OCI-LY7 (cell line): ENCODE measurements around the gene NAT16. TPM values are rescaled to one million over a fixed set of nuclear protein-coding genes. Genes with fewer than 3 reads are reported as not detected.
A peak's percentile ranks its signal among the peaks of the same experiment; 100 is the strongest.

Experiments used
- Bru-seq: library from RNA; stranded (reverse); fragments of 400-500 nt; gene quantifications from one replicate; lab custom pipeline; 2021; lab: Mats Ljungman, UMichigan
- BruChase-seq, 2 experiments: library from RNA; stranded (reverse); fragments of 400-500 nt; gene quantifications; one replicate each; lab custom pipeline; 2021; lab: Mats Ljungman, UMichigan
- BruUV-seq: library from RNA; stranded (reverse); fragments of 400-500 nt; replicated peaks from 2 replicates; lab custom pipeline; 2021; lab: Mats Ljungman, UMichigan
- CTCF ChIA-PET: fragments of 300-600 bp; sonication (Branson Sonifier 250); formaldehyde crosslinking; loops from one replicate; lab custom pipeline; 2022; ENCODE audit warnings: antibody characterized with exemption; ENCODE audit not compliant: unreplicated experiment; lab: Charles Lee
- POLR2A ChIA-PET: fragments of 300-600 bp; sonication (Branson Sonifier 250); formaldehyde crosslinking; loops from one replicate; lab custom pipeline; 2022; ENCODE audit warnings: antibody characterized with exemption; lab: Charles Lee
- DNase-seq: peaks from one replicate; pipeline ENCODE4 v3.0.0-alpha.2; 2015; ENCODE audit warnings: low spot score
- H2AFZ ChIP-seq: fragments of 200-600 bp; sonication (generic), shearing (Covaris generic); 2 replicates; pipeline ENCODE4 v1.6.1; 2014; ENCODE audit warnings: mild to moderate bottlenecking, antibody characterized with exemption, low read length, moderate library complexity
- H3K27ac ChIP-seq: fragments of 200-600 bp; sonication (generic); 2 replicates; pipeline ENCODE4 v1.5.1; 2014; ENCODE audit warnings: mixed run types, low read depth, mild to moderate bottlenecking, moderate library complexity, low read length, inconsistent platforms; ENCODE audit not compliant: poor library complexity, severe bottlenecking
- H3K36me3 ChIP-seq: fragments of 200-600 bp; sonication (generic); 2 replicates; pipeline ENCODE4 v1.6.1; 2014; ENCODE audit warnings: mild to moderate bottlenecking, antibody characterized with exemption, low read length, moderate library complexity, mixed read lengths; ENCODE audit not compliant: insufficient read depth
- H3K4me1 ChIP-seq: fragments of 200-600 bp; sonication (generic); 2 replicates; pipeline ENCODE4 v1.5.1; 2014; ENCODE audit warnings: mild to moderate bottlenecking, low read length; ENCODE audit not compliant: insufficient read depth, poor library complexity, severe bottlenecking
- H3K4me2 ChIP-seq: fragments of 200-600 bp; sonication (generic); 2 replicates; pipeline ENCODE4 v1.6.1; 2014; ENCODE audit warnings: mild to moderate bottlenecking, low read length
- H3K4me3 ChIP-seq: fragments of 200-600 bp; sonication (generic); 2 replicates; pipeline ENCODE4 v1.5.1; 2014; ENCODE audit warnings: mild to moderate bottlenecking, low read depth, low read length; ENCODE audit not compliant: poor library complexity, severe bottlenecking
- H3K79me2 ChIP-seq: fragments of 200-600 bp; sonication (generic); 2 replicates; pipeline ENCODE4 v1.6.1; 2016; ENCODE audit warnings: low read depth, mild to moderate bottlenecking, low read length, moderate library complexity, mixed read lengths; ENCODE audit not compliant: insufficient read depth
- H3K9me2 ChIP-seq: fragments of 200-600 bp; sonication (generic); 2 replicates; pipeline ENCODE4 v1.6.1; 2016; ENCODE audit warnings: mild to moderate bottlenecking, low read length, mixed read lengths; ENCODE audit not compliant: insufficient read depth
- H3K9me3 ChIP-seq: fragments of 200-600 bp; sonication (generic); 2 replicates; pipeline ENCODE4 v1.6.1; 2014; ENCODE audit warnings: mild to moderate bottlenecking, mixed run types, low read length, mixed read lengths
- H4K20me1 ChIP-seq: fragments of 200-600 bp; sonication (generic); 2 replicates; pipeline ENCODE4 v1.6.1; 2014; ENCODE audit warnings: mild to moderate bottlenecking, antibody characterized with exemption, low read length, moderate library complexity, mixed read lengths; ENCODE audit not compliant: insufficient read depth
- CTCF ChIP-seq: fragments of 200-600 bp; sonication (generic); conservative IDR thresholded peaks from 2 replicates; pipeline ENCODE4 v1.5.1; 2014; ENCODE audit warnings: mild to moderate bottlenecking, antibody characterized with exemption, low read length, moderate library complexity, mixed read lengths
- EZH2phosphoT487 ChIP-seq: fragments of 200-600 bp; sonication (generic); IDR thresholded peaks from 2 replicates; pipeline ENCODE4 v1.6.1; 2018; ENCODE audit warnings: low read depth, borderline replicate concordance, mild to moderate bottlenecking, mixed run types, antibody characterized with exemption, low read length, moderate library complexity, mixed read lengths
- intact Hi-C: fragments of 100-400 bp; cut with micrococcal nuclease; formaldehyde crosslinking; loops from one replicate; pipeline ENCODE4 v1.10.0; 2022; ENCODE audit not compliant: unreplicated experiment
- long read RNA-seq: library from polyadenylated mRNA; stranded (forward); transcript quantifications from one replicate; pipeline ENCODE4 v2.0.0, GENCODE V29; 2022
- total RNA-seq, 2 experiments: library from RNA; depleted of rRNA in 1 of 2; stranded (reverse); fragments of >200 nt in 1 of 2; shearing (Covaris generic) in 1 of 2; gene quantifications; 2 replicates each; pipeline ENCODE4 v1.2.3, GENCODE V29; 2014 to 2022

Gene NAT16
- total RNA-seq (2014; rRNA removed; shearing (Covaris generic)) (0.22 TPM in 1 of 2 replicates, not detected in the other), total RNA-seq (2022) (not detected in 2 replicates), Bru-seq, nascent RNA (not detected), BruChase-seq, experiment 1, labeled RNA remaining after a 6-hour chase (not detected), BruChase-seq, experiment 2, labeled RNA remaining after a 2-hour chase (percentile 10 among the genes with signal in this experiment)
- long read RNA-seq = 0 reads

DNA sequence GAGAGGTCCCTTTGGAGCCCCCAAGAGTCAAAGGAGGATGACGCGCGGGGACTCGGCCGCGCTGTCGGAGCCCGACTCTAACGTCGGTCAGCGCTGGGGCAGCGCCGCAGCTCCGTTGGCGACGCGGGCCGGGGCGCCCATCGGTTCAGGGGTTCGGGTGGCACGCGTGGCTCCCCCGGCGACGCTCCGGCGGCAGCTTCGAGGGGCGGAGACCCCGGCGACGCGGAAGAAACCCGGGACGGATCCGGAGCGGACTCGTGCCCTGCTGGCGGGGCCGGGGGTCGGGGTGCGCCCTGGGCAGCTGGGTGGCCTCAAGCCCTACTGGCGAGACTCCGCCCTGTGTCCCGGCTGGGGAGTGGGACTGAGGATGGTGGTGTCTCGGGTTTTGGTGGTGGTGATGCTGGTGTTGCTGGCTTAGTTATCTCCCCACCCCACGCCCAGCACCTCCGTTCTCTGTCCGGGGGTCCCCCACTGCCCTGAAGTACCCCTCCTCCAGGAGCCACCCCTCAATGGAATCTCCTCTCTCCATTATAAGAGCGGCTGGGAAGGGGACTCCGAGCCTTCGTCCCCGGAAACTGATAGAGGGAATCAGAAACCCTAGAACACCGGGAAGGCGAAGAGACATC lies at the start of gene NAT16:
TSS of gene NAT16 (minus strand) at position 164 of the 626 bp plus-strand sequence. CDS start 5,486 bp downstream, outside the sequence.
- ChIA-PET CTCF (no interaction called here), POLR2A (no interaction called here)
- no peak for DNase-seq
- Histone ChIP-seq H3K9me3 (no peaks in the 10 kb centered on the region), H3K27ac (no peak within 1 kb of the TSS), H3K9me2 (no peaks in the 10 kb centered on the region), H3K4me1 (peaks cover 8% of the 10 kb centered on the region), H3K36me3 (no peaks in the 10 kb centered on the region), H4K20me1 (no peaks in the 10 kb centered on the region), H2AFZ (no peak within 1 kb of the TSS), H3K79me2 (no peaks in the 10 kb centered on the region), H3K4me2 (no peak within 1 kb of the TSS), H3K4me3 (no peak within 1 kb of the TSS)
- no TSS peak for BruUV-seq
- intact Hi-C loops = no loop called here
- TF ChIP-seq EZH2phosphoT487 (no peak), CTCF (no peak)

- TF ChIP-seq EZH2phosphoT487 (no peak), CTCF (no peak)
- Histone ChIP-seq H3K4me2 (no peak overlapping the region), H3K79me2 (no peaks in the 10 kb centered on the region), H4K20me1 (no peaks in the 10 kb centered on the region), H3K9me2 (no peaks in the 10 kb centered on the region), H3K9me3 (no peaks in the 10 kb centered on the region), H2AFZ (no peak overlapping the region), H3K4me1 (peaks cover 7% of the 10 kb centered on the region), H3K4me3 (no peak overlapping the region), H3K36me3 (peaks cover 30% of the 10 kb centered on the region), H3K27ac (no peak overlapping the region)
- ChIA-PET CTCF (no interaction called here), POLR2A (interaction anchor here (1.3 kb wide), 1 partner anchor 59 kb away, joined by 6 read pairs; no protein-coding TSS in a partner anchor)
- intact Hi-C loops = no loop called here
- BruUV-seq = no TSS peak
- no peak for DNase-seq
These were observed 46.6 kb upstream of the NAT16 start for GRCh38 chr7:101226721-101227120.

DNA sequence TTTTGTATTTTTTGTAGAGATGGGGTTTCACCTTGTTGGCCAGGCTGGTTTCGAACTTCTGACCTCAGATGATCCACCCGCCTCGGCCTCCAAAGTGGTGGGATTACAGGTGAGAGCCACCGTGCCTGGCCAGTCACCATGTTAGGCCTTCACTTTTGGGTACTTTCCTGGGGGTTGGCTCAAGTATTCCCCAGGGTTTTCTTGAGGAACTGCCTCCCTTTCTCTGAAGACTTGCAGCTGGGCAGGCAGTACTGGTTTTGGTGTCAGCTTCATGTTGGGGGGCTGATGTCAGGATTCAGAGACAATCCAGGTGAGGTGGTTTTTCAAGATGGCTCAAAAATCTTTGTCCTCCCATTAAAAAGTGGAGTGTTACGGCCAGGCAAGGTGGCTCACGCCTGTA lies 45.6 kb upstream of the NAT16 start:
- Histone ChIP-seq H2AFZ (no peak overlapping the region), H3K4me1 (peaks cover 7% of the 10 kb centered on the region), H3K27ac (no peak overlapping the region), H3K4me3 (no peak overlapping the region), H3K79me2 (no peaks in the 10 kb centered on the region), H3K36me3 (peaks cover 27% of the 10 kb centered on the region), H4K20me1 (no peaks in the 10 kb centered on the region), H3K9me3 (no peaks in the 10 kb centered on the region), H3K4me2 (no peak overlapping the region), H3K9me2 (no peaks in the 10 kb centered on the region)
- intact Hi-C loops = no loop called here
- ChIA-PET CTCF (no interaction called here), POLR2A (interaction anchor here (0.6 to 0.7 kb wide), 3 partner anchors 8 to 141 kb away, joined by 3 to 9 read pairs (median 3); no protein-coding TSS in a partner anchor)
- no TSS peak for BruUV-seq
- TF ChIP-seq CTCF = no peak
- DNase-seq = no peak
